AG09319 (cell line): Measurements from ENCODE around the gene SMOC1.

Experiments used
- DNase-seq: peaks from one replicate; pipeline ENCODE4 v3.0.0-alpha.2; 2010; ENCODE audit warnings: low read depth; ENCODE audit errors: extremely low read depth
- CTCF ChIP-seq: IDR thresholded peaks from 2 replicates; pipeline ENCODE4 v1.5.1; 2011; ENCODE audit warnings: low read depth, mild to moderate bottlenecking, inconsistent platforms, low read length, moderate library complexity

The SMOC1 gene

GRCh38 chr14:69964841-69965240, 85.6 kb downstream of the SMOC1 start:
- no peak for DNase-seq
- no peak for TF ChIP-seq CTCF

- no peak for TF ChIP-seq CTCF
- DNase-seq, result no peak
These were observed 88.9 kb downstream of the SMOC1 start for GRCh38 chr14:69968132-69968531.

GRCh38 chr14:69968681-69969080, 89.5 kb downstream of the SMOC1 start:
- no peak for TF ChIP-seq CTCF
- DNase-seq, result no peak

- DNase-seq, result no peak
- TF ChIP-seq CTCF, result no peak
These were observed 93.5 kb downstream of the SMOC1 start for GRCh38 chr14:69972755-69973154.

- TF ChIP-seq CTCF, result no peak
- DNase-seq, result no peak
These were observed 94.6 kb downstream of the SMOC1 start for GRCh38 chr14:69973846-69974245.

GRCh38 chr14:69979882-69980281, 100.7 kb downstream of the SMOC1 start:
- no peak for DNase-seq
- no peak for TF ChIP-seq CTCF

GRCh38 chr14:69980457-69981425, 101.5 kb downstream of the SMOC1 start:
- TF ChIP-seq CTCF, result no peak
- no peak for DNase-seq
